Midbrain (tissue), 1 donor: Measurements from ENCODE around the gene HSFX3.
"Not testable (repeated sequence)": the region's sequence is repeated elsewhere in the genome, so short reads cannot be mapped to it uniquely, and the experiment has no call there.

Source experiments
- DNase-seq: peaks from one replicate; lab custom pipeline; 2025; lab: John Stamatoyannopoulos, UW

HSFX3 gene

GRCh38 chrX:149545545-149546543 lies 3.9 kb downstream of the HSFX3 start:
- DNase-seq: not testable (repeated sequence)

GRCh38 chrX:149541521-149542047 lies 8.1 kb downstream of the HSFX3 start:
- DNase-seq: no peak

GRCh38 chrX:149540621-149541520 lies 8.9 kb downstream of the HSFX3 start, which contains the start of gene EOLA1:
Gene EOLA1 (plus strand): TSS chrX:149541012. CDS start chrX:149545631, 4,619 bp downstream.
- DNase-seq: peak; percentile 80

GRCh38 chrX:149540131-149540620 lies 9.5 kb downstream of the HSFX3 start:
- peak; percentile 84 for DNase-seq

GRCh38 chrX:149539283-149540130 lies 10.2 kb downstream of the HSFX3 start:
- DNase-seq: peak; percentile 65

- DNase-seq: not testable (repeated sequence)
Observed at GRCh38 chrX:149537474-149537873, 12.2 kb downstream of the HSFX3 start.

GRCh38 chrX:149534926-149535602 lies 14.7 kb downstream of the HSFX3 start:
- DNase-seq: not testable (repeated sequence)

GRCh38 chrX:149533999-149534398 lies 15.7 kb downstream of the HSFX3 start:
- DNase-seq: not testable (repeated sequence)

- not testable (repeated sequence) for DNase-seq
Observed at GRCh38 chrX:149532868-149533267, 16.9 kb downstream of the HSFX3 start.

- no peak for DNase-seq
Observed at GRCh38 chrX:149531599-149531998, 18.1 kb downstream of the HSFX3 start.

GRCh38 chrX:149528381-149528780 lies 21.3 kb downstream of the HSFX3 start:
- no peak for DNase-seq

- DNase-seq: no peak
Observed at GRCh38 chrX:149527705-149528104, 22.0 kb downstream of the HSFX3 start.

GRCh38 chrX:149526318-149527033 lies 23.2 kb downstream of the HSFX3 start:
- DNase-seq: not testable (repeated sequence)

- DNase-seq: not testable (repeated sequence)
Observed at GRCh38 chrX:149525903-149526302, 23.8 kb downstream of the HSFX3 start.

GRCh38 chrX:149525389-149525788 lies 24.3 kb downstream of the HSFX3 start:
- peak; percentile 9 for DNase-seq

GRCh38 chrX:149522916-149523315 lies 26.8 kb downstream of the HSFX3 start:
- DNase-seq: no peak

GRCh38 chrX:149521438-149521837 lies 28.3 kb downstream of the HSFX3 start:
- DNase-seq: no peak

- DNase-seq: not testable (repeated sequence)
Observed at GRCh38 chrX:149520636-149521277, 29.0 kb downstream of the HSFX3 start.

- DNase-seq: no peak
Observed at GRCh38 chrX:149518236-149518635, 31.5 kb downstream of the HSFX3 start.
